Measurements from ENCODE around the gene HOXA11. TPM values are rescaled to one million over a fixed set of nuclear protein-coding genes. Genes with fewer than 3 reads are reported as not detected.

HOXA11 gene
- total and polyA plus RNA-seq, 4 donors = not detected

- TF ChIP-seq GABPA (IDR thresholded peaks at IDR 0.05 in 1 of 2, conservative IDR thresholded peaks at IDR 0.05 in 1 of 2) (no peak), FOXA2 (IDR thresholded peaks at IDR 0.05) (no peak), RAD21 (IDR thresholded peaks at IDR 0.05) (no peak), CTCF (IDR thresholded peaks at IDR 0.05; ENCODE audit: low read depth, low read length, missing input control) (no peak), MAX (IDR thresholded peaks at IDR 0.05) (no peak)
These were observed 35.0 kb downstream of the HOXA11 start (continued) for GRCh38 chr7:27149842-27150567.

- DNase-seq (ENCODE audit: low spot score) = no peak
- no peak overlapping the region for H3K9ac ChIP-seq (ENCODE audit: low read depth in 1 of 2, low read length in 2 of 2)
- H3K27me3 ChIP-seq (ENCODE audit: control insufficient read depth in 4 of 4, insufficient read depth in 4 of 4, low read length in 3 of 4) = peaks cover 7 to 39% (median 29%) of the 10 kb centered on the region in 4 donors
- TF ChIP-seq NR2F2 (IDR thresholded peaks at IDR 0.05) (no peak), SP1 (IDR thresholded peaks at IDR 0.05) (no peak), GABPA (IDR thresholded peaks at IDR 0.05 in 1 of 2, conservative IDR thresholded peaks at IDR 0.05 in 1 of 2) (no peak), MAX (IDR thresholded peaks at IDR 0.05) (no peak)
- H3K27ac ChIP-seq (ENCODE audit: low read depth in 1 of 2, low read length in 2 of 2) = no peak overlapping the region
- no peaks in the 10 kb centered on the region for H3K36me3 ChIP-seq (ENCODE audit: control insufficient read depth in 4 of 4, insufficient read depth in 3 of 4, low read depth in 1 of 4, low read length in 3 of 4)
- H3K4me3 ChIP-seq (ENCODE audit: low read depth in 1 of 3, low read length in 3 of 3) = no peak overlapping the region
- peaks cover 0 to 4% (median 0%) of the 10 kb centered on the region in 4 donors for H3K9me3 ChIP-seq (ENCODE audit: control insufficient read depth in 4 of 4, low read length in 3 of 4)
- WGBS = 21% methylated on average over 30 of the region's 30 CpGs
- H3K4me1 ChIP-seq (ENCODE audit: control insufficient read depth in 4 of 4, insufficient read depth in 4 of 4, low read length in 3 of 4) = peaks cover 7 to 26% (median 17%) of the 10 kb centered on the region in 4 donors
These were observed 36.0 kb downstream of the HOXA11 start for GRCh38 chr7:27148756-27149641.

GRCh38 chr7:27148031-27148755 lies 36.8 kb downstream of the HOXA11 start:
- no peak overlapping the region for H3K9ac ChIP-seq (ENCODE audit: low read depth in 1 of 2, low read length in 2 of 2)
- 13% methylated on average over 28 of the region's 28 CpGs for WGBS
- H3K4me3 ChIP-seq (ENCODE audit: low read depth in 1 of 3, low read length in 3 of 3) = peak overlapping the region in 1 of 3 donors; percentile 24
- DNase-seq (ENCODE audit: low spot score) = peak; percentile 29
- TF ChIP-seq HNF4G (IDR thresholded peaks at IDR 0.05) = no peak
- TF ChIP-seq HNF4A (conservative IDR thresholded peaks at IDR 0.05) = no peak
- TF ChIP-seq GABPA (IDR thresholded peaks at IDR 0.05 in 1 of 2, conservative IDR thresholded peaks at IDR 0.05 in 1 of 2) = no peak
- H3K9me3 ChIP-seq (ENCODE audit: control insufficient read depth in 4 of 4, low read length in 3 of 4) = peaks cover 0 to 9% (median 0%) of the 10 kb centered on the region in 4 donors
- H3K4me1 ChIP-seq (ENCODE audit: control insufficient read depth in 4 of 4, insufficient read depth in 4 of 4, low read length in 3 of 4) = peaks cover 10 to 33% (median 17%) of the 10 kb centered on the region in 4 donors
- no peak overlapping the region for H3K27ac ChIP-seq (ENCODE audit: low read depth in 1 of 2, low read length in 2 of 2)
- H3K36me3 ChIP-seq (ENCODE audit: control insufficient read depth in 4 of 4, insufficient read depth in 3 of 4, low read depth in 1 of 4, low read length in 3 of 4) = no peaks in the 10 kb centered on the region
- H3K27me3 ChIP-seq (ENCODE audit: control insufficient read depth in 4 of 4, insufficient read depth in 4 of 4, low read length in 3 of 4) = peaks cover 7 to 36% (median 23%) of the 10 kb centered on the region in 4 donors
